Endothelial cell (in vitro differentiated cells): ENCODE data around the gene MAP3K5. TPM values are rescaled to one million over a fixed set of nuclear protein-coding genes. Genes with fewer than 3 reads are reported as not detected.

ENCODE experiments used
- DNase-seq: peaks from one replicate; pipeline ENCODE4 v3.0.0; 2021; ENCODE audit warnings: low spot score
- H3K27ac Mint-ChIP-seq: one replicate; pipeline ENCODE4 v1.8.0; 2021; ENCODE audit warnings: mixed read lengths, inconsistent platforms; ENCODE audit not compliant: unreplicated experiment
- H3K27me3 Mint-ChIP-seq: one replicate; pipeline ENCODE4 v1.8.0; 2021; ENCODE audit warnings: mild to moderate bottlenecking, moderate library complexity, mixed read lengths, inconsistent platforms; ENCODE audit not compliant: unreplicated experiment
- H3K36me3 Mint-ChIP-seq: one replicate; pipeline ENCODE4 v1.8.0; 2021; ENCODE audit warnings: mild to moderate bottlenecking, low read depth, mixed read lengths, inconsistent platforms; ENCODE audit not compliant: unreplicated experiment
- H3K4me1 Mint-ChIP-seq: one replicate; pipeline ENCODE4 v1.8.0; 2021; ENCODE audit warnings: mild to moderate bottlenecking, mixed read lengths, inconsistent platforms; ENCODE audit not compliant: unreplicated experiment
- H3K4me3 Mint-ChIP-seq: one replicate; pipeline ENCODE4 v1.8.0; 2021; ENCODE audit warnings: mild to moderate bottlenecking, mixed read lengths, inconsistent platforms; ENCODE audit not compliant: unreplicated experiment
- H3K9me3 Mint-ChIP-seq: one replicate; pipeline ENCODE4 v1.8.0; 2021; ENCODE audit warnings: mixed read lengths, inconsistent platforms; ENCODE audit not compliant: unreplicated experiment
- CTCF ChIP-seq: fragments of 200-600 bp; sonication (generic); IDR thresholded peaks from one replicate; pipeline ENCODE4 v1.5.0; 2021; ENCODE audit warnings: antibody characterized with exemption; ENCODE audit not compliant: unreplicated experiment
- total RNA-seq: library from RNA; stranded (reverse); fragmentation: NEBNext Ultra II Directional; extraction: Animal tissue kit (Norgen Biotek cat#: 25700); gene quantifications from one replicate; pipeline ENCODE4 v1.2.1, GENCODE V29; 2021; ENCODE audit not compliant: unreplicated experiment

Gene MAP3K5
- total RNA-seq, 1 donor from 2014 or later: 0.33 TPM

GRCh38 chr6:136562211-136562610 is 230.1 kb downstream of the MAP3K5 start:
- Mint-ChIP-seq H3K27me3 (no peaks in the 10 kb centered on the region), H3K9me3 (no peaks in the 10 kb centered on the region), H3K27ac (no peak overlapping the region), H3K4me3 (no peak overlapping the region), H3K36me3 (no peaks in the 10 kb centered on the region), H3K4me1 (no peaks in the 10 kb centered on the region)
- TF ChIP-seq CTCF: no peak
- no peak for DNase-seq

GRCh38 chr6:136553166-136553787 is 239.0 kb downstream of the MAP3K5 start:
- Mint-ChIP-seq H3K4me1 (peaks cover 4% of the 10 kb centered on the region), H3K36me3 (no peaks in the 10 kb centered on the region)

GRCh38 chr6:136552054-136552453 is 240.2 kb downstream of the MAP3K5 start:
- H3K27me3 Mint-ChIP-seq: peaks cover 11% of the 10 kb centered on the region
- no peak for DNase-seq
- H3K27ac Mint-ChIP-seq: no peak overlapping the region
- no peak overlapping the region for H3K4me3 Mint-ChIP-seq
- no peaks in the 10 kb centered on the region for H3K9me3 Mint-ChIP-seq
- H3K36me3 Mint-ChIP-seq: no peaks in the 10 kb centered on the region
- TF ChIP-seq CTCF: no peak
- H3K4me1 Mint-ChIP-seq: peaks cover 4% of the 10 kb centered on the region

More at GRCh38 chr6:136553166-136553787, 239.0 kb downstream of the MAP3K5 start:
- TF ChIP-seq CTCF: no peak
- H3K27ac Mint-ChIP-seq: no peak overlapping the region
- H3K4me3 Mint-ChIP-seq: no peak overlapping the region
- H3K9me3 Mint-ChIP-seq: no peaks in the 10 kb centered on the region
- no peak for DNase-seq
- peaks cover 11% of the 10 kb centered on the region for H3K27me3 Mint-ChIP-seq

- Mint-ChIP-seq H3K27me3 (peaks cover 11% of the 10 kb centered on the region), H3K9me3 (no peaks in the 10 kb centered on the region), H3K36me3 (no peaks in the 10 kb centered on the region), H3K27ac (no peak overlapping the region), H3K4me1 (peaks cover 4% of the 10 kb centered on the region), H3K4me3 (peak overlapping the region; percentile 70)
- no peak for TF ChIP-seq CTCF
- no peak for DNase-seq
These were observed 241.2 kb downstream of the MAP3K5 start for GRCh38 chr6:136551103-136551502.

GRCh38 chr6:136550330-136551071 is 241.8 kb downstream of the MAP3K5 start, which contains the start of gene MAP7:
Gene MAP7, minus strand, starts transcription at chr6:136550422. Its CDS starts 14 bp downstream, at chr6:136550408.
- peak within 1 kb of the TSS; percentile 89 for H3K4me3 Mint-ChIP-seq
- H3K36me3 Mint-ChIP-seq: no peaks in the 10 kb centered on the region
- peaks cover 11% of the 10 kb centered on the region for H3K27me3 Mint-ChIP-seq
- no peak within 1 kb of the TSS for H3K27ac Mint-ChIP-seq
- peak; percentile 46 for DNase-seq
- peaks cover 4% of the 10 kb centered on the region for H3K4me1 Mint-ChIP-seq
- TF ChIP-seq CTCF: peak; percentile 99
- no peaks in the 10 kb centered on the region for H3K9me3 Mint-ChIP-seq
